ENCODE measurements around the gene TSPAN8. TPM values are rescaled to one million over a fixed set of nuclear protein-coding genes. Genes with fewer than 3 reads are reported as not detected.

TSPAN8 gene
- total and polyA plus RNA-seq, 2 donors from 2014 or later = 61.2 to 77.3 TPM

DNA sequence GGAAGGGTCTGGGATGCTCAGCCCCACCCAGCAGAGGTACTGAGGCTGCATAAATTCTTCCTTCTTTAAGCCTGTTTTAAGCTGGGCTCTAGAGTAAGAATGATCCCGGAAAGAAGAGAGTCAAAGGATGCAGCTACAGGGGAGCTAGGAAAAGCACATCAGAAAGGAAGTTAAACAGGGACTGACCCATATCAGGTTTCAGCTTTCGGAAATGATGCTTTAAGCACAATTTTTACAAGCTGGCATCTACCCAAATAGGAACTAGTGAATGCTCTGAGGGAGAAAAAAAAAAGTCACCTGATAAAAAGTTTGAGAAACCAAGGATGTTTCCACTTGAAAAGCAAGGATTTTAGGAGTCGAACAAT lies 22.0 kb downstream of the TSPAN8 start:
- no peaks in the 10 kb centered on the region for H3K27me3 ChIP-seq (ENCODE audit: control insufficient read depth, insufficient read depth, low read length)
- H3K4me1 ChIP-seq (ENCODE audit: control insufficient read depth in 2 of 3, insufficient read depth in 2 of 3, low read depth in 1 of 3, low read length in 3 of 3) = no peaks in the 10 kb centered on the region
- TF ChIP-seq, protein P1, sequence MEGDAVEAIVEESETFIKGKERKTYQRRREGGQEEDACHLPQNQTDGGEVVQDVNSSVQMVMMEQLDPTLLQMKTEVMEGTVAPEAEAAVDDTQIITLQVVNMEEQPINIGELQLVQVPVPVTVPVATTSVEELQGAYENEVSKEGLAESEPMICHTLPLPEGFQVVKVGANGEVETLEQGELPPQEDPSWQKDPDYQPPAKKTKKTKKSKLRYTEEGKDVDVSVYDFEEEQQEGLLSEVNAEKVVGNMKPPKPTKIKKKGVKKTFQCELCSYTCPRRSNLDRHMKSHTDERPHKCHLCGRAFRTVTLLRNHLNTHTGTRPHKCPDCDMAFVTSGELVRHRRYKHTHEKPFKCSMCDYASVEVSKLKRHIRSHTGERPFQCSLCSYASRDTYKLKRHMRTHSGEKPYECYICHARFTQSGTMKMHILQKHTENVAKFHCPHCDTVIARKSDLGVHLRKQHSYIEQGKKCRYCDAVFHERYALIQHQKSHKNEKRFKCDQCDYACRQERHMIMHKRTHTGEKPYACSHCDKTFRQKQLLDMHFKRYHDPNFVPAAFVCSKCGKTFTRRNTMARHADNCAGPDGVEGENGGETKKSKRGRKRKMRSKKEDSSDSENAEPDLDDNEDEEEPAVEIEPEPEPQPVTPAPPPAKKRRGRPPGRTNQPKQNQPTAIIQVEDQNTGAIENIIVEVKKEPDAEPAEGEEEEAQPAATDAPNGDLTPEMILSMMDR (IDR thresholded peaks at IDR 0.05; ENCODE audit: borderline replicate concordance, extremely low read depth, insufficient read depth) = no peak
- FAIRE-seq (no peak), DNase-seq (peak in 1 of 5 donors; percentile 44)
- H3K4me3 ChIP-seq (ENCODE audit: low read length in 3 of 3) = no peak overlapping the region
- intact Hi-C loops (cut with DNase I) = no loop called here
- H3K36me3 ChIP-seq (ENCODE audit: control insufficient read depth in 2 of 3, insufficient read depth in 3 of 3, low read length in 3 of 3) = no peaks in the 10 kb centered on the region
- H3K27ac ChIP-seq (ENCODE audit: low read depth in 2 of 2, low read length in 2 of 2) = no peak overlapping the region
- H3K9me3 ChIP-seq (ENCODE audit: control insufficient read depth in 2 of 3, insufficient read depth in 1 of 3, low read length in 3 of 3) = no peaks in the 10 kb centered on the region
- H3K9ac ChIP-seq (ENCODE audit: low read length in 3 of 3) = no peak overlapping the region

DNA sequence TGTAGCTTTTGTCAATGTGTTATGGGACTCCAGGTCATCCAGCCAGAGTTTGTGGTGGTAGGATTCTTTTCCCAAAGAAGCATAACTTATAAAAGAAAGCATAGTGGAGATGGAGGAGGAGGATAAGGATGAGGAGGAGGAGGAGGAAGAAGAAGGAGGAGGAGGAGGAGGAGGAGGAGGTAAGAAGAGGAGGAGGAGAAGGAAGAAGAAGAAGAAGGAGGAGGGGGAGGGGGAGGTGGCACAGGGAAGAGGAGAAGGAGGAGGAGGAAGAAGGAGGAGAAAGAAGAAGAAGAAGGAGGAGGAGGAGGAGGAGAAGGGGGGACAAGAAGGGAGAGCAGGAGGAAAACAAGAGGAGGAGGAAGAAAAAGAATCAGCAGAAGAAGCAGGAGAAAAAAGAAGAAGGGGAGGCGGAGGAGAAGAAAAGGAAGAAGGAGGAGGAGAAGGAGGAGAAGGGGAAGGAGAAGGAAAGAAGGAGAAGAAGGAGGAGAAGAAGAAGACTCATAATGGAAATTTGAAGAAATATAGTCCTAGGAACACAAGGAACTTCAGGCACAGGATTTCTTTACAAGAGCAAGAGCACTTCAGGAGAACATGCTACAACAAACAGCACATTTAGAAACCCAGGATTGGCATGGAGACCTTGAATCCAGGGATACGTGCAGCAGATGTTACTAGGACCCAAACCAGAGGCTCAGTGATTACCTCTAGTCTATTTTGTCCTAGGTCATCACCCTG lies 22.6 kb downstream of the TSPAN8 start:
- no peak overlapping the region for H3K27ac ChIP-seq (ENCODE audit: low read depth in 2 of 2, low read length in 2 of 2)
- FAIRE-seq (no peak), DNase-seq (no peak)
- H3K9me3 ChIP-seq (ENCODE audit: control insufficient read depth in 2 of 3, insufficient read depth in 1 of 3, low read length in 3 of 3) = no peaks in the 10 kb centered on the region
- H3K27me3 ChIP-seq (ENCODE audit: control insufficient read depth, insufficient read depth, low read length) = no peaks in the 10 kb centered on the region
- intact Hi-C loops (cut with DNase I) = no loop called here
- TF ChIP-seq, protein P1 (IDR thresholded peaks at IDR 0.05; ENCODE audit: borderline replicate concordance, extremely low read depth, insufficient read depth) = no peak
- H3K4me1 ChIP-seq (ENCODE audit: control insufficient read depth in 2 of 3, insufficient read depth in 2 of 3, low read depth in 1 of 3, low read length in 3 of 3) = no peaks in the 10 kb centered on the region
- H3K9ac ChIP-seq (ENCODE audit: low read length in 3 of 3) = no peak overlapping the region
- no peaks in the 10 kb centered on the region for H3K36me3 ChIP-seq (ENCODE audit: control insufficient read depth in 2 of 3, insufficient read depth in 3 of 3, low read length in 3 of 3)
- no peak overlapping the region for H3K4me3 ChIP-seq (ENCODE audit: low read length in 3 of 3)

DNA sequence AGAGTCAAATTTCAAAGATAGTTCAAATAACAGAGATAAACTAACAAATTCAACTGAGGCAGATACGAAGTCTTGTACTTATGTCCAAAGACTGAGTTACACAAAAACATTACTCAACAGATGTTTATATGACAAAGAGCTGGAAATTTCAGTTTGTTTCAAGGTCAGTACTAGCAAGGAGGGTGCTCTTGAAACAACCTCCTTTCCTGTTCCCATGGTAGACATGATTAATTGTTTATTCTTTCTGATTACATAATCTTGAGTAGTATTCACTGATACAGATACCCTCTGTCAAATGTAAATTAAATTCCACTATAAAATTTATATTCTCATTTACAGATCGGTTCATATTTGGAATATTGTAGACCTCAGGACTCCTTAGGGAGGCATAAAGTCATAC lies 23.4 kb downstream of the TSPAN8 start:
- DNase-seq (no peak), FAIRE-seq (no peak)
- Histone ChIP-seq H3K27ac (ENCODE audit: low read depth in 2 of 2, low read length in 2 of 2) (no peak overlapping the region), H3K9me3 (ENCODE audit: control insufficient read depth in 2 of 3, insufficient read depth in 1 of 3, low read length in 3 of 3) (no peaks in the 10 kb centered on the region), H3K4me3 (ENCODE audit: low read length in 3 of 3) (no peak overlapping the region), H3K36me3 (ENCODE audit: control insufficient read depth in 2 of 3, insufficient read depth in 3 of 3, low read length in 3 of 3) (no peaks in the 10 kb centered on the region), H3K27me3 (ENCODE audit: control insufficient read depth, insufficient read depth, low read length) (no peaks in the 10 kb centered on the region), H3K9ac (ENCODE audit: low read length in 3 of 3) (no peak overlapping the region), H3K4me1 (ENCODE audit: control insufficient read depth in 2 of 3, insufficient read depth in 2 of 3, low read depth in 1 of 3, low read length in 3 of 3) (no peaks in the 10 kb centered on the region)
- TF ChIP-seq, protein P1 (IDR thresholded peaks at IDR 0.05; ENCODE audit: borderline replicate concordance, extremely low read depth, insufficient read depth) = no peak
- intact Hi-C loops (cut with DNase I) = no loop called here
